GM19467 (cell line): Measurements from ENCODE around the gene PPP2R2D.
"Not testable (repeated sequence)": the region's sequence is repeated elsewhere in the genome, so short reads cannot be mapped to it uniquely, and the experiment has no call there.

Source experiments
- ATAC-seq: cut with Tn5 transposase; IDR thresholded peaks from one replicate; pipeline ENCODE4 v1.9.1; 2021; ENCODE audit warnings: mild to moderate bottlenecking, moderate library complexity; ENCODE audit not compliant: unreplicated experiment

PPP2R2D gene

DNA sequence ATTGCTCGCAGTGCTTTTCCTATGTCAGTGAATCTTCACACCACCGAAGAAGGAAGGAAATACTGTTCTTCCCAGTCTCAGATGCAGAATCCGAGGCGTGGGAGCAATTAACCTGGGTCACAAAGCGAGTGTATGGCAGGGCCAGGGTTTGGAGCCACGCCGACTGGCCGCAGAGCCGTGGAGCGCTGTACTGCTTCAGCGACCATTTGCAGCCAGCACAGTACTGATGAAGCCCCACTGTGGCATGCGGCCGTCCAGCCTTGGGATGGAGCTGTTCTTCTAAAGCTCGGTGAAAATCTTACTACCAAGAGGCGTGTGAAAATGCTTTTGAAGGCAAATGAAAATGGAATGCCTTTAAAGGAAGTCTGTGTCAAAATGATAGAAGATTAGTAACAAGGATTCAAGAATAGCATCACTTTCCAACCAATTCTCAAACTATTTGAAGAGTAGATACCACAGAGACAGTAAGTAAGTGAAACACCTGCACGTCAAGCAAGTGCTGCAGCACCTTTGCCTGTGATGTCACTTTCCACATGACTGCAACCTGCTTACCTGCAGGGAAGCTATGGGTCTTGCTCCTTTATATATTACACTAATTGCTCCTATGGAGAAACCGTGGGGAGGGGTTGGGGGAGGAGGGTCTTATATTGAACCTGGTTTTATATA, 4.9 kb downstream of the PPP2R2D start:
- ATAC-seq = no peak

DNA sequence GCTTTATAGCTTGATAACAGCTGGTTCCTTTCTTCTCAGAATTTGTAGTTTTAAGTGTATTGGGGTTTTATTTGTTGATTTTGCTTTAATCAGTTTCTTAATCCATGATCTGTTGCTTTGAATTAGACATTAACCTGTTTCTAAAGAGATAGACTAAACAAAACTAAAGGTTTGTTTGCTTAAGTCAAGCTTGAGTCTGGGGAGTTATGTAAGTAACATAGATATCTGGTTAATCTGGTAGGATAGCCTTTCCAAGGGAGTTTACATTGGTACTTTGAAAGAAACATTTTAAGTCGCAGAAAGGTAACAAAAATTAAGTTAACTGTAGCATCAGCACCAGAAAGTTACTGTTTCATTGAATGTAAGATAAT, 5.4 kb downstream of the PPP2R2D start:
- no peak for ATAC-seq

DNA sequence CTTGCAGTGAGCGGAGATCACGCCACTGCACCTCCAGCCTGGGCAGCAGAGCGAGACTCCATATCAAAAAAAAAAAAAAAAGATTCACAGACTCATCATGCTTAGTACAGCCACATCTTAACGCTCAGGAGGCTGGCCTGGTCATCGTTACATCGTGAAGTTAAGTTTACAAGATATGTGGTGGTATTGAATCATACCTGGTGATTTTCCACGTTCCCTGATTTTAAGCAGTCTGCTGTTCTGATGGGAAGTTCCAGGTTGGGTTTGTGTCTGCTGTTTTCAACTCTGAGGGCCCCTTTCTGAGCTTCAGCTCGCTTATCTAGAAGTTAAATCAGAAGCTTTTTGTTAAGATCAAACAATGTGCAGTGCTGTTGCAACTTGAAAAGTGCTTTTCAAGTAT, 6.9 kb downstream of the PPP2R2D start:
- no peak for ATAC-seq

DNA sequence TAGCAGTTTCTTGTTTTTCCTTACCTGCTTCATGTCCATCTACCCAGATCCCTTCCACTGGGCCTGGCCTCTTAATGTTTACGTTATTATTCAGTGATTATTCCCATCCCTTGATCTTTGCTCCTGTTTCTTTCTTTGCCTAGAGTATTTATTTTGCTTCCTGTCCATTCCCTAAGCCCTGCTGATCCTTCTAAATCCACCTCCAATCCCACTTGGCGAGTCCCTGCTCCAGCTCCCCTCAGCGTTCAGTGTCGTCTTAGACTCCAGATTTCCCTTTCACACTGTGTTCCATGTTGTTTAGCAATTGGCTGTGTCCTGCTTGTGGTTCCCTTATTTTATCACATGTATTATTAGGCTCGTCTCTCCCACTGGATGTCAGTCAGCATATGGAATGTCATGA, 7.3 kb downstream of the PPP2R2D start:
- no peak for ATAC-seq

DNA sequence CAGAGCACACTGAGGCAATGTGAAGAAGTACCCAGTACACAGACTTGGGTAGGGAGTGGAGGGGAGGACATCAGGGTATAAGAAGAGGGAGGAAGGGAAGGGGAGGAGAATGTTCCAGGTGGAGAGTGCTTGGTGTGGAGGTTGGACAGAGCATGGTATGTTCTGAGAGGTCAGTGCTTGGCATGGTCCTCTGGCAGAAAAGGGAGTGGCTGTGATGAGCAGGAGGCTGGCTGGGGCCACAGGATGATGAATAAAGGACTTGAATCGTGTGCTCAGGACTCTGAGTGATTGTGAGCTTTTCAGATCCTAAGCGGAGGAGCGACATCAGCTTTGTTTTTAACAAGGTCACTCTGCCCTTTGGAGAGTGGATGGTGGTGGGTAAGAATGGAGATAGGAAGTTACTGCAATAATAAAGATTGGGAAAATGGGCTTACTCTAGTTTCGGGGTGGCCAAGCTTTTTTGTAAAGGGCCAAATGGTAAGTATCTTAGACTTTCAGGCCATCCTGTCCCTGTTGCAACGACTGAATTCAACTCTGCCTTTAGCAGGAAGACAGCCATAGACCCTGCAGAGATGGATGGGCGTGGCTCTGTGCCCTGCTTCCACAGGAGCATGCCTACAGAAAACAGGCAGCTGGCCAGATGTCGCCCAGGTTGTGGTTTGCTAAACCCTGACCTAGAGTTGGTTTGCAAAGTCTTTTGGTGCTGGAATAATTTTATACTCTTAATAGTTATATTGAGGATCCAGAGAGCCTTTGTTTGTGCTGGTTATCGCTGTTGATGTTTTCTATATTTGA, 8.4 kb downstream of the PPP2R2D start:
- ATAC-seq = no peak

DNA sequence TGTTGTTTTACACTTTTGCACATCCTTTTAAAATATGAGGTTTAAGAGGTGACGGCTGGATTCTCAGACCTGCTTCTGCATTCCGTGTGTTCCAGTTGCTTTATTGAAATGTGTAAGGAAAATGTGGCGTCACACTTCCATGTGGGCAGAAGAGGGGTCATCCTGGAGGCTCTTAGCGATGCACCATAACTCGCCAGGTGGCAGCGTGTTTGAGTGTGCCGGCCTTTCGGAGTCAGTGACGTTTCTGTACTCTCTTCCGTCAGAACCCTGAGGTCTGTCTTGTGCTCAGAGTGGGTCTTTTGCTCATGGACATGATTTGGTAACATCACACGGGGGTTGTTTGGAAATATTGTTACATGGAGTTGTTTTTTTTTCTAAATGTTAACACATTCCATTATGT, 9.1 kb downstream of the PPP2R2D start:
- no peak for ATAC-seq

DNA sequence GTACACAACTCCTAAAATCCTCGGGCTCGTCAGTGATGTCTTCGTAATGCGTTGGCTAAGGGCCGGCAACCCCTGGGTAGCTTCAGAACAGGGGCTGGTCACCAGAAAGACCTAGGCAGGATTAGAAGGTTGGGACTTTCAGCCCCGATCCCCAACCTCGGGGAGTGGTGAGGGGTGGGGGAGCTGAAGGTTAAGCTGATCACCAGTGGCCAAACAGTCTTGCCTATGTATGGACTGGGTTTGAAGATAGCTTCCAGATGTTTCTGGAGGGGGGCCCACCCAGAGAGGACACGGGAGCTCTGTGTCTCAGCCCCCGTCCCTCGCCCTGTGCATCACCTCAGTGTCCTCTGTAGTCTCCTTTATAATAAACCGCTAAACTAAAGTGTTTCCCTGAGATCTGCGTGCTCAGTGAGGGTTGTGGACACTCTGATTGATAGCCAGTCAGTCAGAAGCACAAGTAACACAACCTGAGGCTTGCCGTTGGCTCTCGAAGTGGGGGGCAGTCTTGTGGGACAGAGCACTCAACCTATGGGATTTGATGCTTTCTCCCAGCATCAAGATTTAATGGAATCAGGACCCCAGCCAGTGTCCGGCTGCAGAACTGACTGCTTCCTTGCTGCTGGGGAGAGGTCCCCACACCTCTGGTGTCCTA, 10.0 kb downstream of the PPP2R2D start:
- no peak for ATAC-seq

DNA sequence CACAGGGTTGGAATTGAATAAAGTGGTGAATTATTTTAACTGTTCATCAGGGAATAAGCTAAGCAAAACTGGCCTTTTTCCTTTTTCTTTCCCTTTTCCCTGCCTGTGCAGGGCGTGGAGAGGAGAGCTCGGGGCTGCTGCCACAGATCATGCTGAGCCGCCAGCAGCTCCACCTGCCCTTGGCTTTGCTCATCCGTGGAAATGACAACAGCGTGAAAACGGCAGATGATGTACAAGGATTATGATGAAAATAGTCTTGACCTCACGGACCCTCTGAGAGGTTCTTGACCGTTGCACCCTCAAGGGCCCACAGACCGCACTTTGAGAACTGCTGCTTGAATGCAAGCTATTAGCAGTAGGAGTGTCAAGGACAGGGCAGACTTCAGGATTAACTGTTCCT, 10.6 kb downstream of the PPP2R2D start:
- no peak for ATAC-seq

DNA sequence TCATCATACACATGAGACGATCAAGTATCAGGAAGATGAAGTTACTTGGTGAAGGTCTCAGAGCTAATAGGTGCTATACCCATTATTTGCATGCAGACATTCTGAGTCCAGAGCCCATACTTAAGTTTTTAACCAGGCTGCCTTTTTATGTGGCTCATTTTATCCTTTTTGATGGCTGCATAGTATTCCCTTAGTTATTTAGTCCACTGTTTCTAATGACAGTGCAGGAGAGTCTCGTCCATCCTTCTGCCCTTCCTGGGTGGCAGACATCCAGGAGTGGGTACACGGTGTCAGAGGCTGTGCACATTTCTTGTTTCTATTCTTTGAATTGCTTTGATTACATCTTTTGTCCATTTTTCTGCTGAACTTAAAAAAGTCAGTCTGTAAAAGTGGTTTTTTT, 11.8 kb downstream of the PPP2R2D start:
- ATAC-seq = no peak

DNA sequence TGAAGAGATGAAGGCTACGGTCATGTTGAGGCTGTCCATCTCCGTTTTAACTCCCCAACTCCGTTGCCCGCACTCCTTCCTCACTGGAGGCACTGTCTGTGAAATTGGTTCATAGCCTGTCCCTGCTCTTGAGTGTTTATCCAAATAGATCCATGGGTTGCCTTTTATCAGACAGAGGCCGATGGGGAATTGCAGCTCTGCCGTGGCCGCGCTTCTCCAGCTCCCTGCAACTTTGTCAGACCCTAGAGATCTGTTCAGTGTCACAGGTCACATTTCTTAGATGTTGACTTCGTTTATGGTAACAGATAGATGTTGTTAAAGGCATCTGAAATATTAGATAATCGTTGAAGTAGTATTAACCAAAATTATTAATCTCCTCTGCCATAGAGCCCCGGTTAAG, 14.7 kb downstream of the PPP2R2D start:
- no peak for ATAC-seq

DNA sequence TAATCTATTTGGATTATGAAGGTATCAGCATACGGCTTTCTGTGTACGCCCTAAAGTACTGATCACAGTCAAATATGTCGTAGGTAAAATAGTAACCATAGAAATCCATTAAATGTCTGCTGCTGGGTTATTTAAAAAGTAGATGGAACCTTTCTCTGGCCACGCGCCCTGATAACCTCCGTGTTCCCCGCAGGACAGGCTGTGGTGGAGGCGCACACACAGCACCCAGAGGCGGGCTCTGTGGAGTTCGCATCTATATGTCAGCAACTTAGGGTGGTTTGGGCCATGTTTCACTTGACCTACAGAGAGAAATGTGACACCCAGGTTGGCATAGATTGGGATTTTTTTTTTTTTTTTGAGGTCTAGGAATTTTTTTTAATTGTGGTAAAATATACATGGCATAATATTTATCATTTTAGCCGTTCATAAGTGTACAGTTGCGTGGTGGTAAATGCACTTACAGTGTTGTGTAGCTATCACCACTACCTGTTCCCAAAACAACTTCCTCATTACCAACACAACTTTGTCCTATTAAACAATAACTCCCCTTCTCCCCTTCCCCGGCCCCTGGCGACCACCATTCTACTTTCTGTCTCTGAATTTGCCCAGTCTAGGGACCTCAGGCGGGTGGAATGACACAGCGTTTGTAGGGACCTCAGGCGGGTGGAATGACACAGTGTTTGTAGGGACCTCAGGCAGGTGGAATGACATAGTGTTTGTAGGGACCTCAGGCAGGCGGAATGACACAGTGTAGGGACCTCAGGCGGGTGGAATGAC, 15.4 kb downstream of the PPP2R2D start:
- ATAC-seq = no peak

DNA sequence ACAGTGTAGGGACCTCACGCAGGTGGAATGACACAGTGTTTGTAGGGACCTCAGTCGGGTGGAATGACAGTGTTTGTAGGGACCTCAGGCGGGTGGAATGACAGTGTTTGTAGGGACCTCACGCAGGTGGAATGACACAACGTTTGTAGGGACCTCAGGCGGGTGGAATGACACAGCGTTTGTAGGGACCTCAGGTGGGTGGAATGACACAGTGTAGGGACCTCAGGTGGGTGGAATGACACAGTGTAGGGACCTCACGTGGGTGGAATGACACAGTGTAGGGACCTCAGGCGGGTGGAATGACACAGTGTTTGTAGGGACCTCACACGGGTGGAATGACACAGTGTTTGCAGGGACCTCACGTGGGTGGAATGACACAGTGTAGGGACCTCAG, 16.0 kb downstream of the PPP2R2D start:
- not testable (repeated sequence) for ATAC-seq

DNA sequence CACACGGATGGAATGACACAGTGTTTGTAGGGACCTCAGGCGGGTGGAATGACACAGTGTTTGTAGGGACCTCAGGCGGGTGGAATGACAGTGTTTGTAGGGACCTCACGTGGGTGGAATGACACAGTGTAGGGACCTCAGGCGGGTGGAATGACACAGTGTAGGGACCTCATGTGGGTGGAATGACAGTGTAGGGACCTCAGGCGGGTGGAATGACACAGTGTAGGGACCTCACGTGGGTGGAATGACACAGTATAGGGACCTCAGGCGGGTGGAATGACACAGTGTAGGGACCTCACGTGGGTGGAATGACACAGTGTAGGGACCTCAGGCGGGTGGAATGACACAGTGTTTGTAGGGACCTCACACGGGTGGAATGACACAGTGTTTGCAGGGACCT, 16.7 kb downstream of the PPP2R2D start:
- ATAC-seq = not testable (repeated sequence)

DNA sequence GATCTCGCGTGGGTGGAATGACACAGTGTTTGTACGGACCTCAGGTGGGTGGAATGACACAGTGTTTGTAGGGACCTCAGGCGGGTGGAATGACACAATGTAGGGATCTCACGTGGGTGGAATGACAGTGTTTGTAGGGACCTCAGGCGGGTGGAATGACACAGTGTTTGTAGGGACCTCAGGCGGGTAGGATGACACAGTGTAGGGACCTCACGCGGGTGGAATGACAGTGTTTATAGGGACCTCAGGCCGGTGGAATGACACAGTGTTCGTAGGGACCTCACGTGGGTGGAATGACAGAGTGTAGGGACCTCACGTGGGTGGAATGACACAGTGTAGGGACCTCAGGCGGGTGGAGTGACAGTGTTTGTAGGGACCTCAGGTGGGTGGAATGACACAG, 18.7 kb downstream of the PPP2R2D start:
- ATAC-seq = not testable (repeated sequence)

DNA sequence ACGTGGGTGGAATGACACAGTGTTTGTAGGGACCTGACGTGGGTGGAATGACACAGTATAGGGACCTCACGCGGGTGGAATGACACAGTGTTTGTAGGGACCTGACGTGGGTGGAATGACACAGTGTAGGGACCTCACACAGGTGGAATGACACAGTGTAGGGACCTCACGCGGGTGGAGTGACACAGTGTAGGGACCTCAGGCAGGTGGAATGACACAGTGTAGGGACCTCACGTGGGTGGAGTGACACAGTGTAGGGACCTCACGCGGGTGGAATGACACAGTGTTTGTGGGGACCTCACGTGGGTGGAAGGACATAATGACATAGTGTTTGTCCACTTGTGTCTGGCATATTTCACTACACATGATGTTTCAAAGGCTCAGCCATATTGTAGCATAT, 19.3 kb downstream of the PPP2R2D start:
- no peak for ATAC-seq

DNA sequence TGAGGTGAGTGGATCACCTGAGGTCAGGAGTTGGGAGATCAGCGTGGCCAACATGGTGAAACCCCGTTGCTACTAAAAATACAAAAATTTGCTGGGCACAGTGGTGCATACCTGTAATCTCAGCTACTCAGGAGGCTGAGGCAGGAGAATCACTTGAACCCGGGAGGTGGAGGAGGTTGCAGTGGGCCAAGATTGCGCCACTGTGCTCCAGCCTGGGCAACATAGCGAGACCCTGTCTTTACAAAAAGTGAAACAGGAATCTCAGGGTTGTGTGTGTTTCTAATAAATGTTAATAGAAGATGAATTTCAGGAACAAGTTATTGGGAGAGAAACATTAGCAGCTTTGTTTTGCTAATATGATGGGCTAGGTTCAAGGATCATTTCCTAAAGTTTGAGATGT, 19.9 kb downstream of the PPP2R2D start:
- ATAC-seq = no peak

DNA sequence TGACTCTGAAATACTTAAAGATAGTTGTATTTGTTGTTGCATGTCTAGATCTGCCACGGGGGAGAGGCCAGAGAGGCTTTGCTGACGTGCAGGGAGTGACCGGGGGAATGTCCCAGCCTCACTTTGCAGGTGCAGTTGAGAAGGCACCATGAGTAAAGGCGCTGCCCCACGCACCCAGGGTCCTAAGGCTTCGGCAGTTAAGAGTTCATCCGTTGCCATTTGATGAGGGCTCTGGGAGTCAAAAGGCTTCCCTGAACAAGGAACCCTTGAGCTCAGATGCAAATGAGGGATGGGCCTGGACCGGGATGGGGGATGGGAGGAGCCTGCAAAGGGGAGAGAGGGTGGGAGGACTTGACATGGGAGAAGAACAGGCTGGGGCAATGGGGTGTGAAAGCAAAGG, 20.4 kb downstream of the PPP2R2D start:
- no peak for ATAC-seq

DNA sequence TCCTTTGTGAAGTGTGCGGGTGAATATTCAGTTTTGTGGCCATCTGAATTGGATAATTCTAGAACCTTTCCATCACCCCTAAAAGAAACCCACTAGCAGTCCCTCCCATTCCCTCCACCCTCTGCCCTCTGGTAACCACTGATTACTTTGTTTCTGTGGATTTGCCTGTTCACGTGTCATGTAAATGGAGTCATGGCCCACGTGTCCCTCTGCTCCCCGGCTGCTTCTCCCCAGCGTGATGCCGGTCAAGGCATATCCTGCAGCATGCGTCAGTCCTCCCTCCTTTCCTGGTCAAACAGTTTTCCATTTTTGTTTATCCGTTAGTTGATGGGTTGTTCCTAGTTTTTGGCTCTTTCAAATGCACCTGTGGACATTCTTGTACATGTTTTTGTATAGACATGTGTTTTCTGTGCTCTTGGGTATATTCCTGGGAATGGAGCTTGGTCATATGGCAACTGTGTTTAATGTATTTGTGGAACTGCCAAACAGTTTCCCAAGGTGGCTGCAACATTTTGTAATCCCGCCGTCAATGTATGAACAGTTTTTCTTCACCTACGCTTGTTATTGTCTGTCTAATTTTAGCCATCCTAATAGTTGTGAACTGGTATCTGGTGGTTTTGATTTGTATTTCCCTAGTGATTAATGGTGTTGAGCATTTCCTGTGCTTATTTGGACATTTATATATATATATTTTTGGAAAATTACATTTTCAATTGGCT, 22.4 kb downstream of the PPP2R2D start:
- ATAC-seq = no peak

DNA sequence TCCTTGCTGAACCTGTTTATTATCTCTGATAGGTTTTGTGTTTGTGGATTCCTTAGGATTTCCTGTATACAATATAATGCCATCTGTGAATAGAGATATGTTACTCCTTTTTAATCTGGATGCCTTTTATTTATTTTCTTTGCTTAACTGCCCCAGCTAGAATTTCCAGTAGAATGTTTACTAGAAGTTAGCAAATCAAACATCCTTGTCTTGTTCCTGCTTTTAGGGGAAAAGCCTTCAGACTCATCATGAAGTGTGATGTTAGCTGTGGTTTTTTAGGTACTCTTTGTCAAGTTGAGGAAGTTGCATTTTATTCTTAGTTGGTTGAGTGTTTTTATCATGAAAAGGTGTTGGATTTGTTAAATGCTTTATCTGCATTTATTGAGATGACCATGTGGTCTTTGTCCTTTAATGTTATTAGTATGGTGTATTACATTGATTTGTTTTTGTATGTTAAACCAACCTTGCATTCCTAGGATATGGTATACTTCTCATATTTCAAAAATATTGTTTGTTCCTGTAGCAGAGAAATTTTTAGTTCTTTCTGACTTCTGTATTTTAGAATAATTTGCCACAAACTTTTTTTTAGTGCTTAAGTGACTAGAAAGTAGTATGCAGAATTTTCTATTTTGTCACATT, 24.3 kb downstream of the PPP2R2D start:
- no peak for ATAC-seq

DNA sequence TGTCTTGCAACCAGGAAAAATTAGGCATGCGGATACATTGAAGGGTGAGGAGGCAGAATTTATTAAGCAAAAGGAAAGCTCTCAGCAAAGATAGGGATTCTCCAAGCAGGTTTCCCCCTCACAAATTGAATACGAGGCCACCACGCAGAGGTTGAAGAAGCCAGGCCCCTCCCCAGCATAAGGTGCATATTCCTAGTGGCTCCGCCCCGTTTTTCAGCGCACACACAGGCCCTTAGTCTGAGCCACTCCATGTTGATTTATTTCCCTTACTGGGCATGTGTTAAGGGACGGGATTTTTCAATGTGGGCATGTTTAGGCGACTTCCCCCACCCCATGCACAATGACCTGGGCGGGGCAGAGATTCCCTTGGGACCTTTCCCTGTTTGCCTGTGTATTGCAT, 24.9 kb downstream of the PPP2R2D start:
- ATAC-seq = no peak
